ENCODE data around the gene TSPAN14. TPM values are rescaled to one million over a fixed set of nuclear protein-coding genes. Genes with fewer than 3 reads are reported as not detected.

TSPAN14 gene
- polyA plus RNA-seq, 2 donors: 50.6 to 63.2 TPM

DNA sequence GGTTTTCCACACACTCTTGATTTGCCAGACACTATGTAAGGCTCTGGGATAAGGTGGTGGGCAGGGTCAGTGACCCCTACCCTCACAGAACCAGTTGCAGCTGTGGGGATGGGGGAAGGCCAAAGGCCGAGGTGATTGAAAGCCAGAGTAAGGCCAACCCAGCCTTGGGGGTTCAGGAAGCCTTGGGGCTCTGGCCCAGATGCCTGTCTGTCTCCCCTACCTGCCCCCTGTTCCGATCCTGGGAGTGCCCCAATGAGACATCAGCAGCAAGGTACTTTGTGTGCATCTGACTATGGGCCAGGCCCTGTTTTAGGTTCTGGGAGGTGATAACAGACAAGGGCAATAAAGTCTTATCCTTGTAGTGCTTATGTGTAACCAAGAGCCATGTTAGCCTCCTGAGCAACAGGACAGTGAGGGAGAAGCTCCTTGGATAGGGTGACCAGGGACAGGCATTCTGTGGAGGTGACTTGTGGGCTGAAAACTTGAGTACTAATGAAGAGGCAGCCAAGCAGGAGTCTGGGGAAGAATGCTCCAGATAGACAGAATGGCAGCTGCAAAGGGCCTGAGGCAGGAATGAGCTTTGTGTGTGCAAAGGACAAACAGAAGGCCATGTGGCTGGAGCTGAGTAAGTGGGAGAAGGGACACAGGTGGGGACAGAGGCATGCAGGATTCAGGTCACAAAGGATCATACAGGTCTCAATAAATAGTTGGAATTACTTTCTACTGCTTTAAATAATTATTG lies 35.4 kb downstream of the TSPAN14 start:
- Histone ChIP-seq H3K4me3 (ENCODE audit: low read depth in 1 of 2, low read length in 2 of 2) (no peak overlapping the region), H3K4me1 (ENCODE audit: control insufficient read depth in 2 of 2, insufficient read depth in 2 of 2, low read length in 1 of 2) (peaks cover 9 to 42% of the 10 kb centered on the region in 2 donors), H3K9me3 (ENCODE audit: control insufficient read depth in 2 of 2, insufficient read depth in 1 of 2, low read depth in 1 of 2, low read length in 1 of 2) (no peaks in the 10 kb centered on the region), H3K27ac (ENCODE audit: low read depth in 2 of 2, low read length in 1 of 2) (no peak overlapping the region), H3K36me3 (ENCODE audit: control insufficient read depth in 2 of 2, insufficient read depth in 2 of 2, low read length in 1 of 2) (peaks cover 16 to 36% of the 10 kb centered on the region in 2 donors), H3K27me3 (ENCODE audit: control insufficient read depth in 1 of 2, insufficient read depth in 2 of 2, low read length in 2 of 2) (no peaks in the 10 kb centered on the region)
- 93 to 97% methylated on average over 2 of the region's 2 CpGs for WGBS, 2 donors

DNA sequence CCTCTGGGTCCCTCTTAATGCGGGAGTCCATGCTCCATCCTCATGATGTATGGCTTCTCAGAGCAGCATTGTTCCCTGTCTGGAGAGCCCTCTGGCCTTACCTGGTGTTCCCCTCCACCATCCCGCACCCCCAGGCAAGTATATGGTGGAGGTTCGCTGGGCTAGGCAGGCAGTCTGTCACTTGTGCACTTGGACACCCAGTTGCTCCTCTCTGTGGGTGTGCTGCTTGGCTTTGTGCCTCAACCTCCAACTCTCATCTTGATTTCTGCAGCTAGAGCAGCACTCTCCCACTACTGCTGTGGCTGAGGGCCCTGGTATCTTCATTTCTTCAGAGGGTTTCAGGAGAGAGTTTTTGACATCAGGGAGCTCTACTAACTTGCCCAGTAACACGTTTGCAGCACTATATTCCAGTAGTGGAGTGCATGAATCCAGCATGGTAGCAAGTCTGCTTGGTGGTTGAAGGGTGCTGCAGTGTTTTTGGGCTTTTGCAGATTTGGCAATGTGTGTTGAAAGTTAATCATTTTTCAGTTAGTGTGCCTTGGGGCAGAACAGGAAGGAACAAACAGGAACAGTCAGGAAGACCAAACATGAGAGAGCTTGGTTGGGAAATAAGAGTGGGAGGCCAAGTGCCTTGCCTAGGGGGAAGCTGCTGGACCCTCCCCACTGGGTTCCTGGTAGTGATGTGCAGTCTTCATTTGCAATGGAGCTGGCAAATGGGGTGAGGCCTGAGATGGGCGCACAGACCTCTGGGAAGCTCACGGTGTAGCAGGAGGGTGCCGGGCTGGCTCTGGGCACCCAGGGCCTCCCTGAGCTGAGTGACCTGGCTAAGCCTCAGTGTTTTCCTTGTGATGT lies 37.4 kb downstream of the TSPAN14 start:
- WGBS, 2 donors: 78 to 85% methylated on average over 7 of the region's 7 CpGs
- no peak overlapping the region for H3K4me3 ChIP-seq (ENCODE audit: low read depth in 1 of 2, low read length in 2 of 2)
- H3K27ac ChIP-seq (ENCODE audit: low read depth in 2 of 2, low read length in 1 of 2): peak overlapping the region in 1 of 2 donors; percentile 28
- H3K4me1 ChIP-seq (ENCODE audit: control insufficient read depth in 2 of 2, insufficient read depth in 2 of 2, low read length in 1 of 2): peaks cover 6 to 33% of the 10 kb centered on the region in 2 donors
- H3K36me3 ChIP-seq (ENCODE audit: control insufficient read depth in 2 of 2, insufficient read depth in 2 of 2, low read length in 1 of 2): peaks cover 16 to 31% of the 10 kb centered on the region in 2 donors
- no peaks in the 10 kb centered on the region for H3K9me3 ChIP-seq (ENCODE audit: control insufficient read depth in 2 of 2, insufficient read depth in 1 of 2, low read depth in 1 of 2, low read length in 1 of 2)
- no peaks in the 10 kb centered on the region for H3K27me3 ChIP-seq (ENCODE audit: control insufficient read depth in 1 of 2, insufficient read depth in 2 of 2, low read length in 2 of 2)

DNA sequence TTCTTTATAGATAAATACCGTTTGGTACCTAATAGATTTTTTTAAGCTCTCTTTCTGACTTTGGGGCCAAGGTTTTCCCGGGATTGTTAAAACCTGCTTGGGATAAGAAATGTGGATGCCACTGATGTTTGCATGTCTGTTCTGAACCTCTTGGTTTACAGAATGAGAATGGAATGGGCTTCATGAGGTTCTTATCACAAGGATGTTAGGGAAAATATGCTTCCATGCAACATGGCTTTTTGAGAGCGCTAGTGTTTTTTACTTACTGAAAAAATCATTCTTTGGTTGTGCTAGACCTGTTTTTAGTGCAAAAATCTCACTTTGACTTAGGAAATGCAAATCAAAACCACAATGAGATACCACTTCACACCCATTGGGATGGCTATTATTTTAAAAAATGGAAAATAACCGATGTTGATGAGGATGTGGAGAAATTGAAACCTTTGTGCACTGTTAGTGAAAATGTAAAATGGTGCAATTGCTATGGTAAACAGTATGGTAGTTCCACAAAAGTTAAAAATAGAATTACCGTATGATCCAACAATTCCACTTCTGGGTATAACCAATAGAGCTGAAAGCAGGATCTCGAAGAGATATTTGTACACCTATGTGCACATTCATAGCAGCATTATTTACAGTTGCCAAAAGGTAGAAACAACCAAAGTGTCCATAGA lies 38.9 kb downstream of the TSPAN14 start:
- Histone ChIP-seq H3K36me3 (ENCODE audit: control insufficient read depth in 2 of 2, insufficient read depth in 2 of 2, low read length in 1 of 2) (peaks cover 16 to 29% of the 10 kb centered on the region in 2 donors), H3K27me3 (ENCODE audit: control insufficient read depth in 1 of 2, insufficient read depth in 2 of 2, low read length in 2 of 2) (no peaks in the 10 kb centered on the region), H3K27ac (ENCODE audit: low read depth in 2 of 2, low read length in 1 of 2) (peak overlapping the region in 1 of 2 donors; percentile 62), H3K4me3 (ENCODE audit: low read depth in 1 of 2, low read length in 2 of 2) (no peak overlapping the region), H3K9me3 (ENCODE audit: control insufficient read depth in 2 of 2, insufficient read depth in 1 of 2, low read depth in 1 of 2, low read length in 1 of 2) (no peaks in the 10 kb centered on the region), H3K4me1 (ENCODE audit: control insufficient read depth in 2 of 2, insufficient read depth in 2 of 2, low read length in 1 of 2) (peaks cover 8 to 33% of the 10 kb centered on the region in 2 donors)
- WGBS, 2 donors: 67 to 74% methylated on average over 6 of the region's 6 CpGs

DNA sequence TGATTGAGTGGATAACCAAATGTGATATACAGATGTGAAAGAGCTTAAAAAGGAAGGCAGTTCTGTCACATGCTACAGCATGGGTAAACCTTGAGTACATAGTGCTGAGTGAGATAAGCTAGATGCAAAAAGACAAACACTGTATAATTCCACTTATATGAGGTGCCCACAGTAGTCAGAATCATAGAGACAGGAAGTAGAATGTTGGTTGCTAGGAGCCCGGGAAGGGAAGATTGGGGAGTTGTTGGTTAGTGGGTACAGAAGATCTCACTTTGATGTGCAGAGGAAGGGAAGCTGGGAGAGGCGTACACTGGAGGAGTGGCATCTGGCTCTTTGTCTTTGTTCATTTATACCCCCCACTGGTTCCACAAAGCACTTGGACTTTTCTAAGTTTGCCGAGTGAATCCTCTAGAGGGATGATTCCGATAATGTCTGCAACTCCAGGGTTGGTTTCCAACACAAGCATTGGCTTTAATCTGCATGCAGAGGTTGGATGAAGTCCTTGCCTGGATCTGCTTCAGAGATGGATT lies 39.5 kb downstream of the TSPAN14 start:
- 10 to 21% methylated on average over 4 of the region's 4 CpGs for WGBS, 2 donors
- Histone ChIP-seq H3K27ac (ENCODE audit: low read depth in 2 of 2, low read length in 1 of 2) (peak overlapping the region; percentile 51 to 62), H3K4me1 (ENCODE audit: control insufficient read depth in 2 of 2, insufficient read depth in 2 of 2, low read length in 1 of 2) (peaks cover 10 to 33% of the 10 kb centered on the region in 2 donors), H3K27me3 (ENCODE audit: control insufficient read depth in 1 of 2, insufficient read depth in 2 of 2, low read length in 2 of 2) (no peaks in the 10 kb centered on the region), H3K4me3 (ENCODE audit: low read depth in 1 of 2, low read length in 2 of 2) (no peak overlapping the region), H3K9me3 (ENCODE audit: control insufficient read depth in 2 of 2, insufficient read depth in 1 of 2, low read depth in 1 of 2, low read length in 1 of 2) (no peaks in the 10 kb centered on the region), H3K36me3 (ENCODE audit: control insufficient read depth in 2 of 2, insufficient read depth in 2 of 2, low read length in 1 of 2) (peaks cover 16 to 29% of the 10 kb centered on the region in 2 donors)

DNA sequence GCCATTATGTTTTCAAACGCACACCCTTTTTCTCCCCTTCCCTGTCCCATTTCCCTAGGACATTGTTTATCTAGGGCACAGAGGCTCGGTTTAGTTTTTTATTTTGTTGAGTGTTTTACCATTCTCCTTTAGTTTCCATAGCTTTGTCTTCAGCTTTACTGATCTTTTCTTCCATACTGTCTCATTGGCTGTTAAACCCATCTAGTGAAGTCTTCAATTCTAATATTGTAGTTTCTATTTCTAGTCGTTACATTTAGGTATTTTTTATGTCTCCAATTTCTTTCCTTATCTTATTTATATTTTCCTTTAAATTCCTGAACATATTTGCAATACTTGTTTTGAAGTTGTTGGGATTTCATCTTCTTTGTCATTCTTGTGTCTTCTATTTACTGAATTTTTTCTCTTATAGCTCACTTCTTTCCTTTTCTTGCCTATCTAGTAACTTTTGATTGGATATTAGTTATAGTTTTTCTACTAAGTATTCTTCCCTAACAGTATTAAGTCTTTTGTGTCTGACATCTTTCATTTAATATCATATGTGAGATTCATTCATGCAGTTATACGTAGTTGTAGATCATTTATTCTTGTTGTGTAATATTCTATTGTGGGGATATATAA lies 42.6 kb downstream of the TSPAN14 start:
- no peak overlapping the region for H3K4me3 ChIP-seq (ENCODE audit: low read depth in 1 of 2, low read length in 2 of 2)
- peaks cover 18 to 42% of the 10 kb centered on the region in 2 donors for H3K4me1 ChIP-seq (ENCODE audit: control insufficient read depth in 2 of 2, insufficient read depth in 2 of 2, low read length in 1 of 2)
- H3K27ac ChIP-seq (ENCODE audit: low read depth in 2 of 2, low read length in 1 of 2): peak overlapping the region in 1 of 2 donors; percentile 92
- H3K9me3 ChIP-seq (ENCODE audit: control insufficient read depth in 2 of 2, insufficient read depth in 1 of 2, low read depth in 1 of 2, low read length in 1 of 2): no peaks in the 10 kb centered on the region
- H3K36me3 ChIP-seq (ENCODE audit: control insufficient read depth in 2 of 2, insufficient read depth in 2 of 2, low read length in 1 of 2): peaks cover 0 to 14% of the 10 kb centered on the region in 2 donors
- 87 to 89% methylated on average over 4 of the region's 4 CpGs for WGBS, 2 donors
- H3K27me3 ChIP-seq (ENCODE audit: control insufficient read depth in 1 of 2, insufficient read depth in 2 of 2, low read length in 2 of 2): no peaks in the 10 kb centered on the region

DNA sequence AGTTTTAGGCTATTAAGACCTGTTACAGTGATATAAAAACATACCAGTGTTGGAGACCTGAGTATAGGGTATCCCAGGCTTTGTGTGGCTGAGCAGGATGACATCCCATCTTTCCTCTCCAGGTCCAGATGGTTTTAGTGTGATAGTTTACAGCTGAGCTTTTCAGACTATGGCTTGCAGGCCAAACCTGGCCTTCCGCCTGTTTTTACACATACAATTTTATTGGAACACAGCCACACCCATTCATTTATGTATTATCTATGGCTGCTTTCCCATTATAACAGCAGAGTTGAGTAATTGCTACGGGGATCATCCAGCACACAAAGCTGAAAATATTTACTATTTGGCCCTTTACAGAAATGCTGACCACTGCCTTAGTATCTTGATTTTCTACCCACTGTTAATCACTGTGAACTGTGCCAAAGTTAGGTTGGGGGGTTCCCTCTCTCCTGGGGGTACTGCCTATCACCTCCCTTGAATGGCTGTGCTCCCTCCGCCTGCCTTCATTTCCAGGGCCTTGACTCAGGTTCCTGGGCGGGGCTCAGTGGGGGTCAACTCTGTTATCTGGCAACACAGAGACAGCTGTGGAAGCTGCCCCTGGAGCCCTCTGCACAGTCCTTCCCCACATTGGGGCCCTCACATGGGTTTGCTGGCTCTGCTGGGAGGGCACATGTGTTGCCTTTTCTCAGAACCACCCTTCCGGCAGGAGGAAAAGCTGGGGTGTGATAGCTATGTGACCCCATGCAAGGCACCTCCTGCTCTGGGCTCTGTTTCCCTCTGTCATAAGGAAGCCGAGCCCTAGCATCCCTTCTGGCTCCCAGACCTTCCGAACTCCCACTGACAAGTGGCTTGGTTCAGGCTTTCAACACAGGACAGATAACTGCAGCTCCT lies 43.3 kb downstream of the TSPAN14 start:
- Histone ChIP-seq H3K36me3 (ENCODE audit: control insufficient read depth in 2 of 2, insufficient read depth in 2 of 2, low read length in 1 of 2) (peaks cover 0 to 12% of the 10 kb centered on the region in 2 donors), H3K27ac (ENCODE audit: low read depth in 2 of 2, low read length in 1 of 2) (peak overlapping the region; percentile 92 to 97), H3K4me1 (ENCODE audit: control insufficient read depth in 2 of 2, insufficient read depth in 2 of 2, low read length in 1 of 2) (peaks cover 19 to 49% of the 10 kb centered on the region in 2 donors), H3K4me3 (ENCODE audit: low read depth in 1 of 2, low read length in 2 of 2) (no peak overlapping the region), H3K27me3 (ENCODE audit: control insufficient read depth in 1 of 2, insufficient read depth in 2 of 2, low read length in 2 of 2) (no peaks in the 10 kb centered on the region), H3K9me3 (ENCODE audit: control insufficient read depth in 2 of 2, insufficient read depth in 1 of 2, low read depth in 1 of 2, low read length in 1 of 2) (no peaks in the 10 kb centered on the region)
- WGBS, 2 donors: 44 to 52% methylated on average over 7 of the region's 7 CpGs

DNA sequence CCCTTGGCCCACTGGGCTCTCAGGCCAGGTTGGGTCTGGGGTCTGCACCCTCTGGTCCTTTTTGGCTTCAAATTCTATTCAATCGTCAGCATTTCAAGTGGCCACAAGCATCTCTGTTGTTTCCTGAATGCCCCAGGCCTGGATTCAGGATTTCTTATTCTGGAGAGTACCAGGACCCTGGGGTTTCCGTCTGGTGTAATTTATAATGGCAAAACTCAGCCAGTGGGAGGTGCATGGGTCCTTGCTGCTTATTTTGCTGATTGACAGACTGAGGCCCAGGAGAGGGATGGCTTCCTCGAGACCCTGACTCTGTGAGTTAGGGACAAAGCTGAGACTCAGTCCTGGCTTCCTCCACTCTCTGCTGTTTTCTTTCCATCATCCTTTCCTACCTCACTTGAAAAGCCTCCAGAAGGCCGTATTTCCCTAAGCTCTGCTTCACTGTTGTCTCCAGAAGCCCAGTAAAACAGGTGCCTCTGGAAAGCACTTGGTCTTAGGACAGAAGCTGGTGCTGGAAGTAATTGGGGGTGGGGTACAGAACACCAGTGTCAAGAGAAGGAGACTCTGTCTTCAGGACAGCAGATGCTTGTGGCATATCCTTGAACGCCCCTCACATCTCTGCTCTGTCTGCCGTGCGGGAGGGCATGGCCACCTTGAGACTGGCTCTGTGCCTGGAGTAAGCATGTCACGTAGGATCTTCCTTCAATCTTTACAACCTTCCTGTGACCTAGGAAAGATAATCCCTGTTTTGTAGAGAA lies 44.1 kb downstream of the TSPAN14 start:
- WGBS, 2 donors: 34 to 42% methylated on average over 8 of the region's 8 CpGs
- Histone ChIP-seq H3K27ac (ENCODE audit: low read depth in 2 of 2, low read length in 1 of 2) (peak overlapping the region; percentile 92 to 97), H3K9me3 (ENCODE audit: control insufficient read depth in 2 of 2, insufficient read depth in 1 of 2, low read depth in 1 of 2, low read length in 1 of 2) (no peaks in the 10 kb centered on the region), H3K4me1 (ENCODE audit: control insufficient read depth in 2 of 2, insufficient read depth in 2 of 2, low read length in 1 of 2) (peaks cover 19 to 57% of the 10 kb centered on the region in 2 donors), H3K4me3 (ENCODE audit: low read depth in 1 of 2, low read length in 2 of 2) (no peak overlapping the region), H3K27me3 (ENCODE audit: control insufficient read depth in 1 of 2, insufficient read depth in 2 of 2, low read length in 2 of 2) (no peaks in the 10 kb centered on the region), H3K36me3 (ENCODE audit: control insufficient read depth in 2 of 2, insufficient read depth in 2 of 2, low read length in 1 of 2) (peaks cover 0 to 12% of the 10 kb centered on the region in 2 donors)

Data from esophagus (tissue), 2 donors.